Measurements from ENCODE around the gene RAB3IL1. TPM values are rescaled to one million over a fixed set of nuclear protein-coding genes. Genes with fewer than 3 reads are reported as not detected.

Gene RAB3IL1
- total and polyA plus RNA-seq, 9 of the 15 experiments (the other 6 are each of a cell fraction or from before 2014, with no cell fraction given), result 0.15 to 42.6 (median 15.5) TPM

- no peak for TF ChIP-seq ZNF395 (CRISPR knock-in tag; IDR thresholded peaks at IDR 0.05)
- 0 out of 2 replicates have a peak, but pooled peaks have one; percentile 6 for TF ChIP-seq SMARCE1 (IDR thresholded peaks at IDR 0.05)
- TF ChIP-seq MGA (IDR thresholded peaks at IDR 0.05), result no peak
- TF ChIP-seq ELF1 (tag; IDR thresholded peaks at IDR 0.05), result no peak
- no peak for TF ChIP-seq PREB (CRISPR knock-in tag; IDR thresholded peaks at IDR 0.05)
- TF ChIP-seq MAX (CRISPR knock-in tag; IDR thresholded peaks at IDR 0.05), result 0 out of 2 replicates have a peak, but pooled peaks have one; percentile 40
- TF ChIP-seq NFATC3 (IDR thresholded peaks at IDR 0.05), result no peak
- no peak for TF ChIP-seq GTF3C2 (IDR thresholded peaks at IDR 0.05; ENCODE audit: borderline replicate concordance, extremely low read depth, insufficient read length)
- TF ChIP-seq MTF1 (CRISPR knock-in tag; IDR thresholded peaks at IDR 0.05; ENCODE audit: borderline replicate concordance), result peak; percentile 74; the same call in 1 of the 2 replicates
- no peak for TF ChIP-seq ZZZ3 (IDR thresholded peaks at IDR 0.05)
These were observed 32.7 kb upstream of the RAB3IL1 start, which contains the start of gene BEST1 (continued) for GRCh38 chr11:61950035-61950547.

Measured in K562 (cell line).